Small intestine (tissue), 7 donors: ENCODE measurements around the gene CDH13. TPM values are rescaled to one million over a fixed set of nuclear protein-coding genes. Genes with fewer than 3 reads are reported as not detected.

Experiments used
- DNase-seq, 2 donors: peaks; one replicate each; pipeline versions ENCODE4 v3.0.0 to v3.0.0-alpha.2; 2013
- FAIRE-seq: peaks from 2 replicates; lab custom pipeline; 2012; peaks lifted over from hg19 to GRCh38; lab: Jason Lieb, UNC
- H3K27ac ChIP-seq, 3 donors: one replicate each; pipeline ENCODE4 v1.5.1; 2013; ENCODE audit warnings: low read length in 2 of 3, mild to moderate bottlenecking in 2 of 3, control low read depth in 1 of 3, inconsistent platforms in 1 of 3, low read depth in 1 of 3, moderate library complexity in 1 of 3
- H3K27me3 ChIP-seq, 3 donors: one replicate each; pipeline ENCODE4 v1.6.1; 2013; ENCODE audit warnings: low read length in 3 of 3, inconsistent platforms in 1 of 3; ENCODE audit not compliant: control insufficient read depth in 3 of 3, insufficient read depth in 3 of 3
- H3K36me3 ChIP-seq, 3 donors: one replicate each; pipeline ENCODE4 v1.6.1; 2013; ENCODE audit warnings: low read length in 3 of 3, inconsistent platforms in 1 of 3, low read depth in 1 of 3, mild to moderate bottlenecking in 1 of 3, moderate library complexity in 1 of 3; ENCODE audit not compliant: control insufficient read depth in 3 of 3, insufficient read depth in 2 of 3
- H3K4me1 ChIP-seq, 3 donors: one replicate each; pipeline ENCODE4 v1.6.1; 2013; ENCODE audit warnings: low read length in 2 of 3, inconsistent platforms in 1 of 3, low read depth in 1 of 3, mild to moderate bottlenecking in 1 of 3, moderate library complexity in 1 of 3; ENCODE audit not compliant: control insufficient read depth in 3 of 3, insufficient read depth in 2 of 3
- H3K4me3 ChIP-seq, 3 donors: one replicate each; pipeline ENCODE4 v1.5.1; 2013; ENCODE audit warnings: low read length in 3 of 3, control low read depth in 1 of 3, inconsistent platforms in 1 of 3, low read depth in 1 of 3, mild to moderate bottlenecking in 1 of 3, moderate library complexity in 1 of 3
- H3K9me3 ChIP-seq, 2 donors: one replicate each; pipeline ENCODE4 v1.6.1; 2013; ENCODE audit warnings: low read depth in 1 of 2, low read length in 1 of 2; ENCODE audit not compliant: control insufficient read depth in 2 of 2, insufficient read depth in 1 of 2
- WGBS, 3 donors: extraction: QIAGEN DNeasy Blood & Tissue Kit; methylation state at CpG; one replicate each; pipeline ENCODE4 v1.1.7; 2013; 5-methylcytosine and 5-hydroxymethylcytosine counted together
- polyA plus RNA-seq, 4 donors: library from polyadenylated mRNA; stranded (reverse) in 3 of 4; unstranded in 1 of 4; fragments of 200-250 nt in 3 of 4; fragments of 120-200 nt in 1 of 4; gene quantifications; one replicate each; pipeline versions ENCODE4 v1.2.1 to v1.2.3, GENCODE V29; 2013
- donor health status: healthy with polysubstance abuse.
- donor health status: control.
- donor health status: control.
- donor health status: Bipolar disorder and iron deficiency.
- donor health status: healthy.

The CDH13 gene
- polyA plus RNA-seq, 4 donors: 0.27 to 15.0 (median 2.9) TPM; not detected in 1

GRCh38 chr16:83023011-83023410, 396.2 kb downstream of the CDH13 start:
- Histone ChIP-seq H3K36me3 (no peaks in the 10 kb centered on the region), H3K4me3 (no peak overlapping the region), H3K27ac (no peak overlapping the region), H3K4me1 (no peaks in the 10 kb centered on the region), H3K27me3 (no peaks in the 10 kb centered on the region), H3K9me3 (peaks cover 0 to 3% of the 10 kb centered on the region in 2 donors)
- FAIRE-seq (no peak), DNase-seq (no peak)
- 69 to 85% (median 76%) methylated on average over 4 of the region's 4 CpGs for WGBS, 3 donors

GRCh38 chr16:83023640-83024039, 396.9 kb downstream of the CDH13 start:
- Histone ChIP-seq H3K9me3 (peaks cover 0 to 3% of the 10 kb centered on the region in 2 donors), H3K27me3 (no peaks in the 10 kb centered on the region), H3K4me3 (no peak overlapping the region), H3K4me1 (no peaks in the 10 kb centered on the region), H3K27ac (no peak overlapping the region), H3K36me3 (no peaks in the 10 kb centered on the region)
- WGBS, 3 donors: 81 to 91% (median 91%) methylated on average over 1 of the region's 1 CpG
- FAIRE-seq (no peak), DNase-seq (no peak)

GRCh38 chr16:83027973-83028372, 401.2 kb downstream of the CDH13 start:
- Histone ChIP-seq H3K4me1 (no peaks in the 10 kb centered on the region), H3K9me3 (peaks cover 0 to 3% of the 10 kb centered on the region in 2 donors), H3K27ac (no peak overlapping the region), H3K4me3 (no peak overlapping the region), H3K36me3 (no peaks in the 10 kb centered on the region), H3K27me3 (no peaks in the 10 kb centered on the region)
- no peak for FAIRE-seq
- no peak for DNase-seq
- 41 to 66% (median 53%) methylated on average over 3 of the region's 3 CpGs for WGBS, 3 donors

GRCh38 chr16:83029467-83029866, 402.7 kb downstream of the CDH13 start:
- no peak for FAIRE-seq
- H3K9me3 ChIP-seq: no peaks in the 10 kb centered on the region
- WGBS, 3 donors: 80 to 90% (median 81%) methylated on average over 2 of the region's 2 CpGs
- no peak overlapping the region for H3K4me3 ChIP-seq
- H3K4me1 ChIP-seq: no peaks in the 10 kb centered on the region
- no peak overlapping the region for H3K27ac ChIP-seq
- DNase-seq: no peak
- no peaks in the 10 kb centered on the region for H3K36me3 ChIP-seq
- no peaks in the 10 kb centered on the region for H3K27me3 ChIP-seq

GRCh38 chr16:83031524-83031923, 404.8 kb downstream of the CDH13 start:
- FAIRE-seq (no peak), DNase-seq (no peak)
- no peaks in the 10 kb centered on the region for H3K9me3 ChIP-seq
- H3K4me3 ChIP-seq: no peak overlapping the region
- WGBS, 3 donors: 80 to 87% (median 84%) methylated on average over 3 of the region's 3 CpGs
- no peaks in the 10 kb centered on the region for H3K27me3 ChIP-seq
- H3K27ac ChIP-seq: no peak overlapping the region
- H3K36me3 ChIP-seq: no peaks in the 10 kb centered on the region
- no peaks in the 10 kb centered on the region for H3K4me1 ChIP-seq

GRCh38 chr16:83037102-83037501, 410.3 kb downstream of the CDH13 start:
- Histone ChIP-seq H3K27ac (no peak overlapping the region), H3K9me3 (no peaks in the 10 kb centered on the region), H3K27me3 (no peaks in the 10 kb centered on the region), H3K4me3 (no peak overlapping the region), H3K36me3 (no peaks in the 10 kb centered on the region), H3K4me1 (no peaks in the 10 kb centered on the region)
- DNase-seq (no peak), FAIRE-seq (no peak)
- 73 to 89% (median 79%) methylated on average over 2 of the region's 2 CpGs for WGBS, 3 donors

GRCh38 chr16:83037884-83038283, 411.1 kb downstream of the CDH13 start:
- Histone ChIP-seq H3K27me3 (no peaks in the 10 kb centered on the region), H3K36me3 (no peaks in the 10 kb centered on the region), H3K4me3 (no peak overlapping the region), H3K27ac (no peak overlapping the region), H3K9me3 (no peaks in the 10 kb centered on the region), H3K4me1 (no peaks in the 10 kb centered on the region)
- no peak for DNase-seq
- no peak for FAIRE-seq
- 87 to 92% (median 91%) methylated on average over 2 of the region's 2 CpGs for WGBS, 3 donors

GRCh38 chr16:83040174-83040573, 413.4 kb downstream of the CDH13 start:
- no peaks in the 10 kb centered on the region for H3K4me1 ChIP-seq
- WGBS, 3 donors: 69 to 84% (median 79%) methylated on average over 4 of the region's 4 CpGs
- H3K27me3 ChIP-seq: no peaks in the 10 kb centered on the region
- no peak for FAIRE-seq
- no peaks in the 10 kb centered on the region for H3K9me3 ChIP-seq
- H3K4me3 ChIP-seq: no peak overlapping the region
- H3K36me3 ChIP-seq: no peaks in the 10 kb centered on the region
- no peak for DNase-seq
- no peak overlapping the region for H3K27ac ChIP-seq

GRCh38 chr16:83044589-83044988, 417.8 kb downstream of the CDH13 start:
- H3K27me3 ChIP-seq: no peaks in the 10 kb centered on the region
- H3K27ac ChIP-seq: no peak overlapping the region
- WGBS, 3 donors: 72 to 88% (median 80%) methylated on average over 10 of the region's 10 CpGs
- H3K36me3 ChIP-seq: no peaks in the 10 kb centered on the region
- no peak overlapping the region for H3K4me3 ChIP-seq
- H3K4me1 ChIP-seq: no peaks in the 10 kb centered on the region
- no peaks in the 10 kb centered on the region for H3K9me3 ChIP-seq
- DNase-seq: no peak
- FAIRE-seq: no peak
